HG02981 (cell line): Measurements from ENCODE around the gene C1orf74.
A peak's percentile ranks its signal among the peaks of the same experiment; 100 is the strongest.

Experiments
- ATAC-seq: cut with Tn5 transposase; IDR thresholded peaks from one replicate; pipeline ENCODE4 v1.9.1; 2021; ENCODE audit warnings: mild to moderate bottlenecking, moderate library complexity; ENCODE audit not compliant: unreplicated experiment

C1orf74 gene

DNA sequence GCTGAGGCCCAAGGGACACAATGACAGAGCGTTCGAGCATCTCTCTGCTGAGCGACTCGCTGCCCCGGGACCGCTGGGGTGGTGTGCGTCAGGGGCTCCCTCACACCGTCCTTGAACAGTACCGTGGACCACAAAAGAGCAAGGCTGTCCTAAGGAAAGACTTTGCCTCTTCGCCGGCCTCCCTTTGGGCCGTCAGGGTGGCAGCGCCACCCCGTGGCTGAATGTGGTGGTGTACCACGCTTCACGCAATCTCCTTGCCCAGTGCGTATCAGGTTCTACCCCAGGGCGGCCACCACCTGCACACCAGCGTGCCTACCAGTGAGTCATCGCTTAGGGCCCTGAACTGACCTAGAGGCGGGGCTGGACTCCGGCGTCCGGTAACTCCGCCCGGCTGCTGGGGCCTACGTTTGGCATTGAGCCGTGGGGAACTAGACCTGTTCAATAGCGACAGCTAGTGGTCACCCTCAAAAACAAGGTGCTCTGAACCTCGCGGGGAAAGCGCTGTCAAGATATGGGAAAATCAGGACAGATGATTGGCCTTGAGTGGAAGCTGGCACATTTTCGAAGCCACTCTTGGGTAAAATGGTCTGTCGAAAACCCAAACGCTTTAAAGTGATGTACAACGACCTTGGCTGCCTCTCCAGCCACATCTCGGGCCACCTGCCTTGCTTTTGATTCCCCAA, 36.6 kb downstream of the C1orf74 start:
- peak; percentile 73 for ATAC-seq

DNA sequence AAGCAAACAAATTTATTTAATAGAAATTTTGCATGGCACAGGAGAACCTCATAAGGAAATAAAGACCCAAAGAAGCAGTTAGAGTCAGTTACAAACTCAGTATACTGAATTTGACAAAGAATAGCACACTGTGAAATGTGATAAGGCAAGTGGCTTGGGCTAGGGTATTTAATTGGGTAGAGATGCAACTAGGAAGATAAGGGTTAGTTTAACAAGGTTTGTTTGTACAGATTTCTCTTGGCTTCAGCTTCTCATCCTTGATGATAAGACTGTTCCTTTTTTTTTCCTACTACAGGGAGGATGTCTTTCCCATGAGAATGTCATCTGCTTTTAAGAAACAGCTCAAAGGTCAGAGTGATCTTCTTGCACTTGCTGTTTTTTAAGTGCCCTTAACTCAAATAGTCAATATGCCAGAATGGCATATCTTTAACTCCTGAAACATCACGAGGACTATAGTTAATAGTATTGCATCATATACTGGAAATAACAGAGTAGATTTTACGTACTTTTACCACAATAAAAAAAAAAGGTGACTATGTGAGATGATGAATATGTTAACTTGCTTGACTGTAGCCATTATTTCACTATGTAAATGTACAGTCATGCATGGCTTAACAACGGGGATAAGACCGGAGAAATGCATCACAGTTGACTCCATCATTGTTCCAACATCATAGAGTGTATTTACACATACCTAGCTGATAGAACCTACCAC, 37.8 kb downstream of the C1orf74 start:
- ATAC-seq = no peak

DNA sequence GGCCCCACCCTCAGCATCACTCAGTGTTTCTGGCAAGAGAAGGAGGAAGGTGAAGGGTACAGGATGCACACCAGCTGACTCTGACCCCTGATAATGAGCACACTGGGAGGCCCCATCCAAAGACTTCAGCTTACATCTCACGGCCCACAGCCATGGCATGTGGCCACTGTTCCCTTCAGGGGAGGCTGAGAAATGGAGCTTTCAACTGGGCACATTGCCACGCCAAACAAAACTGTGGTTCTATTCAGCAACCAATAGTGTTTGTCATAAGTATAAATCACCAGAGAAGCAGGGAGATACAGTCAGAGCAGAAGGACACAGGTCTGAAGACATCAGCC, 41.2 kb downstream of the C1orf74 start:
- ATAC-seq = no peak

DNA sequence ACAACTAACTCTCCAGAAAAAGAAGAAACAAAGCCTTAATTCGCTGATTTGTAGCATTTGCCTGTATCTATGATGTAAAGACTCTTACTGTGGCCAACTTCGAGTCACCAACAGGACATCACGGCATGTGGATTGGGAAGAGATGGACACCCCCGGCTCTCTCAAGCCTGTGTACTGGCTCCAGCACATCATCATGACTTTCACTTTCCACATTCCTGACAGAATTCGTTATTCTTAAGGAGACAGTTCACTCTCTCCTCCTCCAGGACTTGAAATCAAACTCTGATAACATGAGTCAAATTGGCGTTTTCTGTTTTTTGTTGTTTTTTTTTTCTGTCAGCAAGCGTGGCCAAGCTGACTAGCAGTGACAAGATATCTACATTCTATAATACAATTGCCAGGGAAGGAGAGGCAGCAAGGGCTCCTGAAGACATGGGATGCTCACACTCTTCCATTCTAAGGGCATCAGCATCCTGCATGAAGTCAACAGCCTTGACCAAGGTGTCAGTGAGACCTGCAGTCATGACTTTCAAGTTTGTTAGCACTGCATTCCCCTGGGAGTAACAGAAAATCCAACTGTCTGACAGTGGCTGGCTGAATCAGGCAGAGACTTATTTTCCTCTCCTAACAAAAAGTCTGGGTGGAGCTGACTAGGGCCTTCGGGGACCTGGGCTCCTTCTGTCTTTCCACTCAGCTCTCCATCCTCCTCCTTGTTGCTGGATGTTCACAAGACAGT, 41.8 kb downstream of the C1orf74 start:
- ATAC-seq = no peak

DNA sequence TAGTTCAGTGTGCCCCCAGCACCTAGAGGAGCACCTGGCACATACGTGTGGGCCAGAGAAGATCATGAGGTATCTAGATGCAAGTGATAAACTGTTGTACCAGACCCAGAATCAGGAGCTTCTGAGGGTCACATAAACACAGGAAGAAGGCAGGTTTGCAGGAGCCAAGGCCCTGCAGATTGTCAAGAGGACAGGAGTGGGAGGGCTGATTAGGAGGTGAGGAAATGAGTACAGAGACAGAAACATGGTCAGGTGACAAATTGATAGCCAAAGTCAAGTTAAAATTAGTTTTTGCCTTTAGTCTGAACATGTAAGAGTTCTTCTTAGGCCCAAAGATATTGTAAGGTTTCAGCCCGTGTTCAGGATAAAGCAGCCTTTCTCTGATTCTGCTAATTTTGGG, 42.5 kb downstream of the C1orf74 start:
- ATAC-seq = no peak

DNA sequence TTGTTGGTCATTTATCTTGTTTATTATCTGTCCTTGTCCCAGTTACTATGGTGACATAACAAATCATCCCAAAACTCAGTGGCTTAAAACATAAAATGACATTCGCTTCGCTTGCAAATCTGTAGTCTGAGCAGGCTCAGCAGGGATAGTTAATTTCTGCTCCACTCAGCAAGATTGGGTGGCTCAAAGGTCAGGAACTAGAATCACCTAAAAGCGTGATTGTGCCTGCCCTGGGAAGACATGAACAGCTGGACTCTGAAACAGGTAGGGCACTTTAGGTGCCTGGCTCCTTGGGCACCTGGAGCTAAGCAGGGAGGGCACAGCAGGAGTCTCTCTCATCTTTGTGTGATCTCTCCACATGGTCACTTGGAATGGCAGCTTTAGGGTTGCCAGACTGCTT, 43.2 kb downstream of the C1orf74 start:
- ATAC-seq = no peak

DNA sequence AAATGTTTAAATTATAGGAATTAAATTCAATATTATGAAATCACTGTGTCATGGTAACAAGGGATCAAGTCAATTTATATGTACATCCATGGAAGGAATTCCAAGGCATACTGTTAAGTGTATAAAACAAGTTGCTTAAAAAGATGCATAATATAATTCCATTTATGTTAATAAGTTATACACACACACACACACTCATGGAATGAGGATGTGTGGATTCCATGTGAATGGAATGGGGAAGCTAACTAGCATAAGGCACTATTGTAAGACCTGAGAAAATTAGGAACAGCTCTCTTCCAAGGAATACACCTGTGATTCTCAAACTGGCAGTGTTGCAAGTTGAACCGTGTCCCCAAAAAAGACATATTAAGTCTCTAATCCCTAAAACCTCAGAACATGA, 46.1 kb downstream of the C1orf74 start:
- no peak for ATAC-seq

DNA sequence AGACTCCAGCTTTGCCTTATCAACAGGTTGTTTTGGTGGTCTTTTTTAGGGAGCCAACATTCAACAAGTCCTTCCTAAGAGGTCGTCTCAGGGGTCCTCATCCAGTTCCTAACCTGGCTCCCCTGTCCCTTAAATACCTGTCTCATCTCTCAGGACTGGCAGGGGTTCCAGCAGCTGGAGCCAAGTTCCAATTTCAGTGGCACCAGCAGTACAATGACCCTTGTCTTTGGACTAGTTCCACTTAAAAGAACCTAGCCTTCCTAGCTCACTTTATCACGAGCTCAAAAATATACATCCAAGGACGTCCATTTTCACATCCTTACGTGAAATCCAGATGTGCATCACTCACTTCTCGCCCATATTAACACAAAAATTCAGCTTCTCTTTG, 47.2 kb downstream of the C1orf74 start:
- no peak for ATAC-seq

DNA sequence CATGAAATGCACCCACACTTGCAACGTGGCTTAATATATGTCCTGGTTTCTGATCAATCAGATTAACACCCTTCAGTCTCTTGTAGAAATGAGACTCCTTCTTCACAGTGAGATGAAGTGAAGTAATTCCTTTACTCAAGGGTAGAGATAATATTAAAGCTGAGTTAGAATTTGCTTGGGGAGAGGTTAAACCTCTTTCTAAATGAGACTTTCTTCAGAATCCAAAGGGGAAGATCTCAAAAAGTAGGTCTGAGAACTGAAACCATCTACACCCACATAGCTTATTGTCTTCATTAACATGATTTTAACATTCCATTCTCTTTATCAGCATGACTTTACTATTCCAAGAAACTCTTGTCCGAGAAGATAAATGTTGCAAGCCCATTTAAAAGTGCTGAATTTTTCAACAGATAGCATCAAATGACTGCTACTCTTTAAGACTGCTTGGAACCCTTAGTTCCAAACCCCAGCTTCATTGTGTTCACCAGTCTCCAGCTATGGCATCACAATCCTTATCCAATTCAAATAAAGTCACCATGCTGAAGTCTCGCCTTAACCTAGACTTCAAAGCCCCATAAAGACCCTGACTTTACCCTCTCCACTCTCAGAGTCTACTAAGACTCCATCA, 47.8 kb downstream of the C1orf74 start:
- ATAC-seq = no peak

DNA sequence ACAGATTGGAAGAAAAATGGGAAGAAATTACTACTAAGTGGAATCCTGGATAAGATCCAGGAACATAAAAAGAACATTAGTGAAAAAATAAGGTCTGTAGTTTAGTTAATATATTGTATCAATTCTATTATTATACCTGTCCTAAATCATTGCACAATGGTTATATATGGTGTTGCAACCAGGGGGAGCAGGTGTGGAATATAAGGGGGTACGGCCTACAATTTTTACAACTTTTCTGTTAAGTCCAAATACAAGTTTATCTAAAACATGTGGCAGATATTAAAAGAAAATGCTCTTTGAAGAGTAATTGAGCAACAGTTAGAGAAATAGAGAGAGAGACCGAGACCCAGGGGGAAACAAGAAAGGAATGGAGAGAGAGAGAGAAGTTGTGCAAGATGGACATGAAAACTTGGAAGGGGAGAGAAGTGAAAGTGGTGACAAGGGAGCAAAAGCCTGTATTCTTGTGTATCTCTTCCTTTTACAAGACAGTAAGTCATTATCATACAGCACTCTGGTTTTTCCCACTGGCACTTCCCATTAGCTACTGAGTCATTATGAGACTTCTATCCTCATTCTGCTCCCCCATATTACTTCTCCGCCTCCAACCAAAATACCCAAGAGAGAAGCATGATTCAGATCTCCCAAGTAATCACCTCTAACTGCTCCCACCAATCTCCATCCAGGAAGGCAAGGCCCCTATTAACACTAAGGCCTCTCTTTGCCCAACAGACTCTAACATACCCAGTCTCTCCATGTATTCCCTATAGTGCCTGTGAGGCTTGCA, 50.8 kb downstream of the C1orf74 start:
- ATAC-seq = no peak

DNA sequence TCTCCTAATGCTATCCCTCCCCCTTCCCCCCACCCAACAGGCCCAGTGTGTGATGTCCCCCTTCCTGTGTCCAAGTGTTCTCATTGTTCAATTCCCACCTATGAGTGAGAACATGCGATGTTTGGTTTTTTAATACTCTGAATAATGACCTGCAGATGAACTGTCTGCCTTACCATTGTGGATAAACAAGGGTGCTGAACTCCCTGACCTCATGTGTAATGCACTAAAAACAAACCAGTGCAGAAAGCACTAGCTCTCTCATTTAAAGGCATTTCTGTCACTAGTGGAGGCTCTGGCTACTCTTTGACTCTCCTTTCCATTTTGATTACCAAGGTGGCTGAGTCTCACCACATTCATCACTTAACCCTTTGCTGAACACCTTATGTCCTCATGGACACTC, 51.6 kb downstream of the C1orf74 start:
- no peak for ATAC-seq

DNA sequence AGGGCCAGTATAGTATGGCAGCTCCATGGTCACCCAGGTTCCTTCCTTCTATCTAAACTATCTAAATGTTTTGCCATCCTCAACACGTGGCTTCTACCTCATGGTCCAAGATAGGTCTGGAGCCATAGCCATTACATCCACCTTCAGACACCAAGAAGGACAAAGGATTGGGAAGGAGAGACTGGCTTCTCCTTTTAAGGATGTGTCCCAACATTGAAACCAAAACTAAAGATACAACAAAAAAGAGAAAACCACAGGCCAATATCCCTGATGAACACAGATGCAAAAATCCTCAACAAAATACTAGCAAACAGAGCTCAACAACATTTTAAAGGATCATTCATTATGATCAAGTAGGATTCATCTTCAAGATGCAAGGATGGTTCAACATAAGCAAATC, 54.9 kb downstream of the C1orf74 start:
- no peak for ATAC-seq
